Measurements from ENCODE around the gene NR2F1-AS1.

The NR2F1-AS1 gene

DNA sequence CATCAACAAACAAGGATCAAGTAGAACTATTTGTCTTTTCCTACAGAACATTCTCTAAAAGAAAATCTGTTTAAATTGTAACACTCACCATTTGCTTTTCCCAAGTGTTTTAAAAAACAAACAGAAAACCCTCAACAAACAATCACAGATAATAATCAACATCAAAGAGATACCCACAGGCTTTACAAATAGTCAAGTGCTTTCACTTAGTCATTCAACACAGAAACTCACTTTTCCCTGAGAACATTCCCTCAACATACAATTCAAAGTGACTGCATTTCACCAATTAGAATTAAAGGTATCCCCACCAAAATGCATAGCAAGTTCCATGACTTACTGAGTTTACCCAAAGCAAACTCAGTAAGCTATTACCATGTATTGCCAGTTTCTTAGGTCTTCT lies 144.9 kb downstream of the NR2F1-AS1 start:
- ATAC-seq = no peak
- TF ChIP-seq RARB (CRISPR knock-in tag; IDR thresholded peaks at IDR 0.05) (no peak), BACH2 (CRISPR knock-in tag; IDR thresholded peaks at IDR 0.05; ENCODE audit: borderline replicate concordance) (no peak), CSDC2 (CRISPR knock-in tag; IDR thresholded peaks at IDR 0.05) (no peak), ZNF70 (CRISPR knock-in tag; IDR thresholded peaks at IDR 0.05) (no peak), GLIS3 (CRISPR knock-in tag; IDR thresholded peaks at IDR 0.05) (no peak)
- TF ChIP-seq, protein P1, sequence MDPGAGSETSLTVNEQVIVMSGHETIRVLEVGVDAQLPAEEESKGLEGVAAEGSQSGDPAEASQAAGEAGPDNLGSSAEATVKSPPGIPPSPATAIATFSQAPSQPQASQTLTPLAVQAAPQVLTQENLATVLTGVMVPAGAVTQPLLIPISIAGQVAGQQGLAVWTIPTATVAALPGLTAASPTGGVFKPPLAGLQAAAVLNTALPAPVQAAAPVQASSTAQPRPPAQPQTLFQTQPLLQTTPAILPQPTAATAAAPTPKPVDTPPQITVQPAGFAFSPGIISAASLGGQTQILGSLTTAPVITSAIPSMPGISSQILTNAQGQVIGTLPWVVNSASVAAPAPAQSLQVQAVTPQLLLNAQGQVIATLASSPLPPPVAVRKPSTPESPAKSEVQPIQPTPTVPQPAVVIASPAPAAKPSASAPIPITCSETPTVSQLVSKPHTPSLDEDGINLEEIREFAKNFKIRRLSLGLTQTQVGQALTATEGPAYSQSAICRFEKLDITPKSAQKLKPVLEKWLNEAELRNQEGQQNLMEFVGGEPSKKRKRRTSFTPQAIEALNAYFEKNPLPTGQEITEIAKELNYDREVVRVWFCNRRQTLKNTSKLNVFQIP (CRISPR knock-in tag; IDR thresholded peaks at IDR 0.05; ENCODE audit: borderline replicate concordance, low read depth) = no peak
- TF ChIP-seq, protein P2, sequence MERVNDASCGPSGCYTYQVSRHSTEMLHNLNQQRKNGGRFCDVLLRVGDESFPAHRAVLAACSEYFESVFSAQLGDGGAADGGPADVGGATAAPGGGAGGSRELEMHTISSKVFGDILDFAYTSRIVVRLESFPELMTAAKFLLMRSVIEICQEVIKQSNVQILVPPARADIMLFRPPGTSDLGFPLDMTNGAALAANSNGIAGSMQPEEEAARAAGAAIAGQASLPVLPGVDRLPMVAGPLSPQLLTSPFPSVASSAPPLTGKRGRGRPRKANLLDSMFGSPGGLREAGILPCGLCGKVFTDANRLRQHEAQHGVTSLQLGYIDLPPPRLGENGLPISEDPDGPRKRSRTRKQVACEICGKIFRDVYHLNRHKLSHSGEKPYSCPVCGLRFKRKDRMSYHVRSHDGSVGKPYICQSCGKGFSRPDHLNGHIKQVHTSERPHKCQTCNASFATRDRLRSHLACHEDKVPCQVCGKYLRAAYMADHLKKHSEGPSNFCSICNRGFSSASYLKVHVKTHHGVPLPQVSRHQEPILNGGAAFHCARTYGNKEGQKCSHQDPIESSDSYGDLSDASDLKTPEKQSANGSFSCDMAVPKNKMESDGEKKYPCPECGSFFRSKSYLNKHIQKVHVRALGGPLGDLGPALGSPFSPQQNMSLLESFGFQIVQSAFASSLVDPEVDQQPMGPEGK (CRISPR knock-in tag; IDR thresholded peaks at IDR 0.05; ENCODE audit: borderline replicate concordance) = no peak

DNA sequence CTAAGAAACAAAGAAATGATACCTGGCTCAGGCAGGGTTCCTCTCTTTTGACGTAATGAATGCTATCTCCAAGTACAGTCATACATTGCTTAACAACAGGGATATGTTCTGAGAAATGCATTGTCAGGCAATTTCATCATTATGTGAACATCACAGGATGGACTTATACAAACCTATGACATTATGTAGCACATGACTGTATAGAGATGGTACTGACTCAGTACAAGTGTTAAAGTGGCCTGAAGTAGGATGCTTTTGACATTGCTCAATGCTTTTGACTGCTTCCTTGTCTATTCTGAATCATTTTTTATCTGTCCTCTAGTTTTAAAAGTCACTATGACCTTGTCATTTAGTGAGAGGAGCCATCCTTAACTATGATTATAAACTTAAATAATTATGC lies 147.6 kb downstream of the NR2F1-AS1 start:
- TF ChIP-seq, protein P3, sequence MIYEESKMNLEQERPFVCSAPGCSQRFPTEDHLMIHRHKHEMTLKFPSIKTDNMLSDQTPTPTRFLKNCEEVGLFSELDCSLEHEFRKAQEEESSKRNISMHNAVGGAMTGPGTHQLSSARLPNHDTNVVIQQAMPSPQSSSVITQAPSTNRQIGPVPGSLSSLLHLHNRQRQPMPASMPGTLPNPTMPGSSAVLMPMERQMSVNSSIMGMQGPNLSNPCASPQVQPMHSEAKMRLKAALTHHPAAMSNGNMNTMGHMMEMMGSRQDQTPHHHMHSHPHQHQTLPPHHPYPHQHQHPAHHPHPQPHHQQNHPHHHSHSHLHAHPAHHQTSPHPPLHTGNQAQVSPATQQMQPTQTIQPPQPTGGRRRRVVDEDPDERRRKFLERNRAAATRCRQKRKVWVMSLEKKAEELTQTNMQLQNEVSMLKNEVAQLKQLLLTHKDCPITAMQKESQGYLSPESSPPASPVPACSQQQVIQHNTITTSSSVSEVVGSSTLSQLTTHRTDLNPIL (CRISPR knock-in tag; IDR thresholded peaks at IDR 0.05; ENCODE audit: low read depth) = no peak
- TF ChIP-seq ZNF70 (CRISPR knock-in tag; IDR thresholded peaks at IDR 0.05) = no peak
- TF ChIP-seq, protein P4, sequence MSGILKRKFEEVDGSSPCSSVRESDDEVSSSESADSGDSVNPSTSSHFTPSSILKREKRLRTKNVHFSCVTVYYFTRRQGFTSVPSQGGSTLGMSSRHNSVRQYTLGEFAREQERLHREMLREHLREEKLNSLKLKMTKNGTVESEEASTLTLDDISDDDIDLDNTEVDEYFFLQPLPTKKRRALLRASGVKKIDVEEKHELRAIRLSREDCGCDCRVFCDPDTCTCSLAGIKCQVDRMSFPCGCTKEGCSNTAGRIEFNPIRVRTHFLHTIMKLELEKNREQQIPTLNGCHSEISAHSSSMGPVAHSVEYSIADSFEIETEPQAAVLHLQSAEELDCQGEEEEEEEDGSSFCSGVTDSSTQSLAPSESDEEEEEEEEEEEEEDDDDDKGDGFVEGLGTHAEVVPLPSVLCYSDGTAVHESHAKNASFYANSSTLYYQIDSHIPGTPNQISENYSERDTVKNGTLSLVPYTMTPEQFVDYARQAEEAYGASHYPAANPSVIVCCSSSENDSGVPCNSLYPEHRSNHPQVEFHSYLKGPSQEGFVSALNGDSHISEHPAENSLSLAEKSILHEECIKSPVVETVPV (CRISPR knock-in tag; IDR thresholded peaks at IDR 0.05) = no peak
- TF ChIP-seq SNAI2 (CRISPR knock-in tag; IDR thresholded peaks at IDR 0.05) = no peak
- TF ChIP-seq RARB (CRISPR knock-in tag; IDR thresholded peaks at IDR 0.05) = no peak
- ATAC-seq = no peak

DNA sequence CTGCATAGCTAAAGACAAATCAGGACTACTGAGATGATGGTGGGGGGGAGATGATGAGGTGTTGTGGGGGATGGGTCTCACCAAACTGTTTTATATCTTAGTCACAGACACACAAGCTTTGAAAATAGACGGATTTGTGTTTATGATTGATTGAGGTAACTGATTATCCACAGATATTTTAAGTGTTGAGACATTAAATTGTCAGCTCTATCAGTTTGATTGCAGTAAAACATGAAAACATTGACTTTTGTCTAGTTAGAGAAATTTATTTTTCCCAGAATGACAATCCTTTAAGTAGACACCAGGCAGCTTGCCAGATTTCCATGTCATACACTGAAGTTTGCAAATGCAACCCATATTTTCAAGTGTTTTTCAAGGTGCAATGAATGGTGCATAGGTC lies 149.8 kb downstream of the NR2F1-AS1 start:
- TF ChIP-seq SNAI2 (CRISPR knock-in tag; IDR thresholded peaks at IDR 0.05) (no peak), ISL1 (CRISPR knock-in tag; IDR thresholded peaks at IDR 0.05) (peak; percentile 60)

DNA sequence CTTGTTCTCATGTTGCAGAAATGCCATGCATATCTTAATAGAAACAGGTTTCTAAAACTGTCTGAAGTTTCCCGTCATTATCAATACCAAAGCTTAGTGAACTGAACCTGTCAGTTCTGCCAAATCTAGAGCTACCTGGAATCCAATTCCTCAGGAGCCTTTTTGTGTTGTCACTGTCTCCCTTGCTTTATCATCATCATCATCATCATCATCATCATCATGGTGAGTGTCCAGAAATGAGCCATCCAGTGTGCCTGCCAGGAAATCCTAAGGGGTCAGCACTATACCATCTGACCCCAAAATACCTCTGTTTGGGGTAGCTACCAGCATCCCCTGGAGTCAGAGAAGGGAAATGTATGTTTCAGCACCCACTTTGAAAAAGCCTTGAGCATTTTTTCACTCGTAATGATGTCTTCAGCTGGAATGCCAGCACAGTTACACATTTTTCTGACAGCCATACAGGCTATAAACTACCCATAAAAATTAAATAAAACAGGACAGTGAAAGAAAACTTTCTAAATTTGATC lies 150.3 kb downstream of the NR2F1-AS1 start:
- no peak for ATAC-seq

More for the DNA sequence above, 149.8 kb downstream of the NR2F1-AS1 start:
- no peak for ATAC-seq

DNA sequence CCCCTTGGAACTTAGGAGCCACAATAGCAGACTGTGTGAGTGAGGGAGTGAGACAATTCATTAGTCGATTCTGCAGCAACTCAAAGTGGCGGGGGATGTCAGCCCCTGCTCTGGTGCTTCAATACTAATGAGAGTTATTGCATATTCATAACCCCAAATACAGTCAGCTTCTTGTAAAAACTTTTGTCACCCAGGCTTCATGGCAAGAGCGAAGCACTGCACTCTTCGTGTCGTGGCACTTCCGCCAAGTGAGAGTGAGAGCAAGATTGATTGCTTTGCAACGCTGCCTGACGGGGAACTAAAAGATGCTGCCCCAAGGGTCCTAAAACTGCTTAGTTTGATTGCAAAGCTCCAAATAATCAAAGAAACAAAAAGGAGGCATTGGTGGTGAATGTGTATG lies 150.9 kb downstream of the NR2F1-AS1 start:
- ATAC-seq = no peak
- no peak for TF ChIP-seq TCF4 (CRISPR knock-in tag; IDR thresholded peaks at IDR 0.05; ENCODE audit: borderline replicate concordance)
- TF ChIP-seq RARB (CRISPR knock-in tag; IDR thresholded peaks at IDR 0.05) = no peak
- TF ChIP-seq ZNF70 (CRISPR knock-in tag; IDR thresholded peaks at IDR 0.05) = no peak
- no peak for TF ChIP-seq OSR1 (CRISPR knock-in tag; IDR thresholded peaks at IDR 0.05)
- TF ChIP-seq ZFP30 (CRISPR knock-in tag; IDR thresholded peaks at IDR 0.05) = no peak
- TF ChIP-seq, protein P4 (CRISPR knock-in tag; IDR thresholded peaks at IDR 0.05) = no peak
- TF ChIP-seq ZNF8 (CRISPR knock-in tag; IDR thresholded peaks at IDR 0.05) = no peak
- no peak for TF ChIP-seq TOX (CRISPR knock-in tag; IDR thresholded peaks at IDR 0.05; ENCODE audit: borderline replicate concordance)
- TF ChIP-seq PPARA (CRISPR knock-in tag; IDR thresholded peaks at IDR 0.05; ENCODE audit: borderline replicate concordance) = no peak
- no peak for TF ChIP-seq ARNTL (CRISPR knock-in tag; IDR thresholded peaks at IDR 0.05; ENCODE audit: borderline replicate concordance, low read depth)
- TF ChIP-seq, protein P5, sequence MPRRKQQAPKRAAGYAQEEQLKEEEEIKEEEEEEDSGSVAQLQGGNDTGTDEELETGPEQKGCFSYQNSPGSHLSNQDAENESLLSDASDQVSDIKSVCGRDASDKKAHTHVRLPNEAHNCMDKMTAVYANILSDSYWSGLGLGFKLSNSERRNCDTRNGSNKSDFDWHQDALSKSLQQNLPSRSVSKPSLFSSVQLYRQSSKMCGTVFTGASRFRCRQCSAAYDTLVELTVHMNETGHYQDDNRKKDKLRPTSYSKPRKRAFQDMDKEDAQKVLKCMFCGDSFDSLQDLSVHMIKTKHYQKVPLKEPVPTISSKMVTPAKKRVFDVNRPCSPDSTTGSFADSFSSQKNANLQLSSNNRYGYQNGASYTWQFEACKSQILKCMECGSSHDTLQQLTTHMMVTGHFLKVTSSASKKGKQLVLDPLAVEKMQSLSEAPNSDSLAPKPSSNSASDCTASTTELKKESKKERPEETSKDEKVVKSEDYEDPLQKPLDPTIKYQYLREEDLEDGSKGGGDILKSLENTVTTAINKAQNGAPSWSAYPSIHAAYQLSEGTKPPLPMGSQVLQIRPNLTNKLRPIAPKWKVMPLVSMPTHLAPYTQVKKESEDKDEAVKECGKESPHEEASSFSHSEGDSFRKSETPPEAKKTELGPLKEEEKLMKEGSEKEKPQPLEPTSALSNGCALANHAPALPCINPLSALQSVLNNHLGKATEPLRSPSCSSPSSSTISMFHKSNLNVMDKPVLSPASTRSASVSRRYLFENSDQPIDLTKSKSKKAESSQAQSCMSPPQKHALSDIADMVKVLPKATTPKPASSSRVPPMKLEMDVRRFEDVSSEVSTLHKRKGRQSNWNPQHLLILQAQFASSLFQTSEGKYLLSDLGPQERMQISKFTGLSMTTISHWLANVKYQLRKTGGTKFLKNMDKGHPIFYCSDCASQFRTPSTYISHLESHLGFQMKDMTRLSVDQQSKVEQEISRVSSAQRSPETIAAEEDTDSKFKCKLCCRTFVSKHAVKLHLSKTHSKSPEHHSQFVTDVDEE (CRISPR knock-in tag; IDR thresholded peaks at IDR 0.05) = no peak
- no peak for TF ChIP-seq GLIS3 (CRISPR knock-in tag; IDR thresholded peaks at IDR 0.05)
- TF ChIP-seq, protein P2 (CRISPR knock-in tag; IDR thresholded peaks at IDR 0.05; ENCODE audit: borderline replicate concordance) = no peak
- no peak for TF ChIP-seq ZNF565 (CRISPR knock-in tag; conservative IDR thresholded peaks at IDR 0.05; ENCODE audit: low read depth)

More for the DNA sequence above, 150.3 kb downstream of the NR2F1-AS1 start:
- TF ChIP-seq PPARA (CRISPR knock-in tag; IDR thresholded peaks at IDR 0.05; ENCODE audit: borderline replicate concordance) = no peak
- no peak for TF ChIP-seq CSDC2 (CRISPR knock-in tag; IDR thresholded peaks at IDR 0.05)
